Measurements from ENCODE around the gene ZBTB20.

- no peak for TF ChIP-seq PATZ1 (CRISPR knock-in tag; IDR thresholded peaks at IDR 0.05; ENCODE audit: borderline replicate concordance)
- no peak for TF ChIP-seq ZFP30 (CRISPR knock-in tag; IDR thresholded peaks at IDR 0.05)
- no peak for TF ChIP-seq POU6F1 (CRISPR knock-in tag; IDR thresholded peaks at IDR 0.05; ENCODE audit: borderline replicate concordance, low read depth)
- no peak for TF ChIP-seq ZNF8 (CRISPR knock-in tag; IDR thresholded peaks at IDR 0.05)
- no peak for TF ChIP-seq TCF4 (CRISPR knock-in tag; IDR thresholded peaks at IDR 0.05; ENCODE audit: borderline replicate concordance)
- no peak for TF ChIP-seq TOX (CRISPR knock-in tag; IDR thresholded peaks at IDR 0.05; ENCODE audit: borderline replicate concordance)
- TF ChIP-seq RARB (CRISPR knock-in tag; IDR thresholded peaks at IDR 0.05) = no peak
These were observed 104.7 kb downstream of the ZBTB20 start for GRCh38 chr3:115042351-115042750.

All from SK-N-SH treated with all-trans-retinoic acid at 6 μM for 48 hours (cell line).